Cardiac fibroblast (primary cell): ENCODE measurements around the gene SLC44A3.

Source experiments
- DNase-seq, 2 donors: peaks; one replicate each; pipeline versions ENCODE4 v3.0.0 to v3.0.0-alpha.2; 2010; ENCODE audit warnings: low read depth in 2 of 2
- H3K4me3 ChIP-seq, 2 donors: replicated peaks in 1 of 2; 1 replicate in 1 of 2; 2 replicates in 1 of 2; pipeline ENCODE4 v1.5.1; 2011; ENCODE audit warnings: low read depth in 2 of 2, low read length in 2 of 2, mild to moderate bottlenecking in 2 of 2, moderate library complexity in 1 of 2
- TF ChIP-seq, protein P1 (sequence below): IDR thresholded peaks from one replicate; pipeline ENCODE4 v1.5.1; 2011; ENCODE audit warnings: low read depth, mild to moderate bottlenecking, low read length, inconsistent platforms

SLC44A3 gene

GRCh38 chr1:94884106-94884505, 63.9 kb downstream of the SLC44A3 start:
- TF ChIP-seq, protein P1, sequence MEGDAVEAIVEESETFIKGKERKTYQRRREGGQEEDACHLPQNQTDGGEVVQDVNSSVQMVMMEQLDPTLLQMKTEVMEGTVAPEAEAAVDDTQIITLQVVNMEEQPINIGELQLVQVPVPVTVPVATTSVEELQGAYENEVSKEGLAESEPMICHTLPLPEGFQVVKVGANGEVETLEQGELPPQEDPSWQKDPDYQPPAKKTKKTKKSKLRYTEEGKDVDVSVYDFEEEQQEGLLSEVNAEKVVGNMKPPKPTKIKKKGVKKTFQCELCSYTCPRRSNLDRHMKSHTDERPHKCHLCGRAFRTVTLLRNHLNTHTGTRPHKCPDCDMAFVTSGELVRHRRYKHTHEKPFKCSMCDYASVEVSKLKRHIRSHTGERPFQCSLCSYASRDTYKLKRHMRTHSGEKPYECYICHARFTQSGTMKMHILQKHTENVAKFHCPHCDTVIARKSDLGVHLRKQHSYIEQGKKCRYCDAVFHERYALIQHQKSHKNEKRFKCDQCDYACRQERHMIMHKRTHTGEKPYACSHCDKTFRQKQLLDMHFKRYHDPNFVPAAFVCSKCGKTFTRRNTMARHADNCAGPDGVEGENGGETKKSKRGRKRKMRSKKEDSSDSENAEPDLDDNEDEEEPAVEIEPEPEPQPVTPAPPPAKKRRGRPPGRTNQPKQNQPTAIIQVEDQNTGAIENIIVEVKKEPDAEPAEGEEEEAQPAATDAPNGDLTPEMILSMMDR = no peak
- H3K4me3 ChIP-seq = no peak overlapping the region
- peak; percentile 48 to 58 for DNase-seq

DNA sequence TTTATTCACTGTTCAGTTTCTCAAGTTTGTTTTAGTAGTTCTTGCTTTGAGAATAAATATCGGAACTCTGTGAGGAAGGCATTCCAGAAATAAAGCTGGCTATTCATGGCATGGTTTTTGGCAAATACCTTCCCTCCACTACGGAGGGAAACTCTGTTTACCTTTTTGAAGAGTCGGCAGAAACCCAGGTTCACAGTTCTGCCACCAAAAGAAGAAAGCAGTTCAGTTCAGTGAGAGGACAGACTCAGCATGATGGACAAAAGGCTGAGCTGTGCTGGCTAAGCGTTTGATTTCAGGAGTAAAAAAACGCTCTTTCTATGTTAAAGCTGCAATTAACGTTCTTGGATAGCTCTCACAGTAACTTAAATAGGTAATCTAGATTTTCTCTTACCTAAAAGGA, 64.3 kb downstream of the SLC44A3 start:
- TF ChIP-seq, protein P1 = no peak
- no peak for DNase-seq
- H3K4me3 ChIP-seq = no peak overlapping the region

- no peak for DNase-seq
- H3K4me3 ChIP-seq = no peak overlapping the region
- TF ChIP-seq, protein P1 = no peak
Observed at GRCh38 chr1:94886361-94886760, 66.2 kb downstream of the SLC44A3 start.

GRCh38 chr1:94887106-94887505, 66.9 kb downstream of the SLC44A3 start:
- no peak for DNase-seq
- TF ChIP-seq, protein P1 = no peak
- H3K4me3 ChIP-seq = no peak overlapping the region

GRCh38 chr1:94887603-94888171, 67.5 kb downstream of the SLC44A3 start:
- H3K4me3 ChIP-seq = no peak overlapping the region
- DNase-seq = no peak
- TF ChIP-seq, protein P1 = no peak

- TF ChIP-seq, protein P1 = no peak
- H3K4me3 ChIP-seq = no peak overlapping the region
- DNase-seq = no peak
Observed at GRCh38 chr1:94888201-94888600, 68.0 kb downstream of the SLC44A3 start.
